Brain microvascular endothelial cell (primary cell): ENCODE results near the gene CUTA.

Experiments
- DNase-seq: peaks from one replicate; pipeline ENCODE4 v3.0.0-alpha.2; 2020
- H3K27ac ChIP-seq: fragments of 250-450 bp; sonication (Bioruptor Pico); 2 replicates; pipeline ENCODE4 v1.5.1; 2020; ENCODE audit warnings: mild to moderate bottlenecking, moderate library complexity
- H3K27me3 ChIP-seq: fragments of 250-450 bp; sonication (Bioruptor Pico); replicated peaks from 2 replicates; pipeline ENCODE4 v1.5.1; 2020; ENCODE audit warnings: mild to moderate bottlenecking
- H3K36me3 ChIP-seq: fragments of 250-450 bp; sonication (Bioruptor Pico); replicated peaks from 2 replicates; pipeline ENCODE4 v1.5.1; 2020; ENCODE audit warnings: mild to moderate bottlenecking
- H3K4me3 ChIP-seq: 2 replicates; pipeline ENCODE4 v1.5.1; 2011; ENCODE audit warnings: low read depth, mild to moderate bottlenecking, control low read depth, low read length, moderate library complexity
- in situ Hi-C: cut with HindIII; loops from 2 replicates; pipeline ENCODE4 v1.10.0; 2017; ENCODE audit warnings: low sequenced_read_pairs, low pct_ligation_motif_present
- TF ChIP-seq, protein P1 (sequence below): IDR thresholded peaks from 2 replicates; pipeline ENCODE4 v1.5.1; 2011; ENCODE audit warnings: low read depth, mild to moderate bottlenecking, moderate library complexity, low read length, control low read depth, inconsistent platforms; ENCODE audit errors: missing control alignments

Gene CUTA

DNA sequence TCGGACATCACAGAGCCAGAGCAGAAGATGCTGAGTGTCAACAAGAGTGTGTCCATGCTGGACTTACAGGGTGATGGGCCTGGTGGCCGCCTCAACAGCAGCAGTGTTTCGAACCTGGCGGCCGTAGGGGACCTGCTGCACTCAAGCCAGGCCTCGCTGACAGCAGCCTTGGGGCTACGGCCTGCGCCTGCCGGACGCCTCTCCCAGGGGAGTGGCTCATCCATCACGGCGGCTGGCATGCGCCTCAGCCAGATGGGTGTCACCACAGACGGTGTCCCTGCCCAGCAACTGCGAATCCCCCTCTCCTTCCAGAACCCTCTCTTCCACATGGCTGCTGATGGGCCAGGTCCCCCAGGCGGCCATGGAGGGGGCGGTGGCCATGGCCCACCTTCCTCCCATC lies 25.1 kb upstream of the CUTA start:
- in situ Hi-C loops, result no loop called here
- no peak overlapping the region for H3K27ac ChIP-seq
- no peak for DNase-seq
- TF ChIP-seq, protein P1, sequence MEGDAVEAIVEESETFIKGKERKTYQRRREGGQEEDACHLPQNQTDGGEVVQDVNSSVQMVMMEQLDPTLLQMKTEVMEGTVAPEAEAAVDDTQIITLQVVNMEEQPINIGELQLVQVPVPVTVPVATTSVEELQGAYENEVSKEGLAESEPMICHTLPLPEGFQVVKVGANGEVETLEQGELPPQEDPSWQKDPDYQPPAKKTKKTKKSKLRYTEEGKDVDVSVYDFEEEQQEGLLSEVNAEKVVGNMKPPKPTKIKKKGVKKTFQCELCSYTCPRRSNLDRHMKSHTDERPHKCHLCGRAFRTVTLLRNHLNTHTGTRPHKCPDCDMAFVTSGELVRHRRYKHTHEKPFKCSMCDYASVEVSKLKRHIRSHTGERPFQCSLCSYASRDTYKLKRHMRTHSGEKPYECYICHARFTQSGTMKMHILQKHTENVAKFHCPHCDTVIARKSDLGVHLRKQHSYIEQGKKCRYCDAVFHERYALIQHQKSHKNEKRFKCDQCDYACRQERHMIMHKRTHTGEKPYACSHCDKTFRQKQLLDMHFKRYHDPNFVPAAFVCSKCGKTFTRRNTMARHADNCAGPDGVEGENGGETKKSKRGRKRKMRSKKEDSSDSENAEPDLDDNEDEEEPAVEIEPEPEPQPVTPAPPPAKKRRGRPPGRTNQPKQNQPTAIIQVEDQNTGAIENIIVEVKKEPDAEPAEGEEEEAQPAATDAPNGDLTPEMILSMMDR, result no peak
- H3K27me3 ChIP-seq, result no peaks in the 10 kb centered on the region
- H3K36me3 ChIP-seq, result peaks cover 27% of the 10 kb centered on the region
- H3K4me3 ChIP-seq, result no peak overlapping the region

DNA sequence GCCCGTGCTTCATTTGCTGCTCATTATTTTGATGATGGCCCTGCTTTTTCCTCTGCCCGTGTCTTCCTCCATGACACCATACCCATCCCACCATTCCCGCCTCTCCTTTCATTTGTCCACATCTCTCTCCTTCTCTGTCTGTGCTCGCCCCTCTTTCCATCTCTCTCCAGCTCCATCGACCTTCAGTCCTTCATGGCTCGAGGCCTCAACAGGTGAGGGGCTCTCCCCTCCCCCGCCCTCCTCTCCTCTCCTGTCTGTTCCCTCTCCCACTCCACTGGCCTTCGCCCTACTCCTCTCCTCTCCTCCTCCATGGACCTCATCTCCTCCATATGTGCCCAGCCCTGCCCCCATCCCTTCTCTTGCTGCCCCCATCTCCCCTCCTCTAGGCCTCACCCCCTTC lies 24.4 kb upstream of the CUTA start:
- in situ Hi-C loops, result no loop called here
- no peaks in the 10 kb centered on the region for H3K27me3 ChIP-seq
- H3K4me3 ChIP-seq, result no peak overlapping the region
- no peak overlapping the region for H3K27ac ChIP-seq
- TF ChIP-seq, protein P1, result no peak
- H3K36me3 ChIP-seq, result peaks cover 31% of the 10 kb centered on the region
- no peak for DNase-seq

DNA sequence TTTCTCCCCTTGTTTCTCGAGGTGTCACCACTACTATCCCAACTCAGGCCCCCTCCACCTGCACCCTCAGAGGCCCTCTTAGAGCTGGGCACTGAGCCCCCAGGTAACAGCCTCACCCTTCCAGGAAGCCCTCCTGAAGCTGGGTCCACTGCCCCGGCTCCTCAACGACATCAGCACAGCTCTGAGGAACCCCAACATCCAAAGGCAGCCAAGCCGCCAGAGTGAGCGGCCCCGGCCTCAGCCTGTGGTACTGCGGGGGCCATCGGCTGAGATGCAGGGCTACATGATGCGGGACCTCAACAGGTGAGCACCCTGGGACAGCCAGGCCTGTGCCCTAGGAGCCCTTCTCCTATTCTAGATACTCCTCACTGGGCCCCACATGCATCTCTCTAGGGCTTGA lies 23.6 kb upstream of the CUTA start:
- Histone ChIP-seq H3K36me3 (peaks cover 38% of the 10 kb centered on the region), H3K4me3 (no peak overlapping the region), H3K27ac (no peak overlapping the region), H3K27me3 (no peaks in the 10 kb centered on the region)
- DNase-seq, result no peak
- in situ Hi-C loops, result no loop called here
- TF ChIP-seq, protein P1, result no peak

DNA sequence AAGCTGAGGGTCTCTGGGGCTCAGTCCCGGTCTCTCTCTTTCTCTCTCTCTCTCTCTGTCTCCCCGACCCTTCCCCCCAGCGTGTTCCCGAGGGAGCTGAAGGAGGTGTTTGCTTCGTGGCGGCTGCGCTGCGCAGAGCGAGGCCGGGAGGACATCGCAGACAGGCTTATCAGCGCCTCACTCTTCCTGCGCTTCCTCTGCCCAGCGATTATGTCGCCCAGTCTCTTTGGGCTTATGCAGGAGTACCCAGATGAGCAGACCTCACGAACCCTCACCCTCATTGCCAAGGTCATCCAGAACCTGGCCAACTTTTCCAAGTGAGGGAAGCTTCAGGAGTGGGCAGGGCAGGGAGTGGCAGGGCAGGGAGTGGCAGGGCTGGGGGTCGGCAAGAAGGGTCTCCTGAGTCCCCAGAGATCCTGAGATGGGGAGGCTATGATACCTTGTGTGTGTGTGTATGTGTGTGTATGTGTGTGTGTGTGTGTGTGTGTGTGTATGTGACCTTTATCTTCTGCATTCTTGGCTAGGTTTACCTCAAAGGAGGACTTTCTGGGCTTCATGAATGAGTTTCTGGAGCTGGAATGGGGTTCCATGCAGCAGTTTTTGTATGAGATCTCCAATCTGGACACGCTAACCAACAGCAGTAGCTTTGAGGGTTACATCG lies 22.9 kb upstream of the CUTA start:
- in situ Hi-C loops, result no loop called here
- TF ChIP-seq, protein P1, result no peak
- no peak overlapping the region for H3K27ac ChIP-seq
- peaks cover 41% of the 10 kb centered on the region for H3K36me3 ChIP-seq
- H3K27me3 ChIP-seq, result no peaks in the 10 kb centered on the region
- no peak for DNase-seq
- no peak overlapping the region for H3K4me3 ChIP-seq

DNA sequence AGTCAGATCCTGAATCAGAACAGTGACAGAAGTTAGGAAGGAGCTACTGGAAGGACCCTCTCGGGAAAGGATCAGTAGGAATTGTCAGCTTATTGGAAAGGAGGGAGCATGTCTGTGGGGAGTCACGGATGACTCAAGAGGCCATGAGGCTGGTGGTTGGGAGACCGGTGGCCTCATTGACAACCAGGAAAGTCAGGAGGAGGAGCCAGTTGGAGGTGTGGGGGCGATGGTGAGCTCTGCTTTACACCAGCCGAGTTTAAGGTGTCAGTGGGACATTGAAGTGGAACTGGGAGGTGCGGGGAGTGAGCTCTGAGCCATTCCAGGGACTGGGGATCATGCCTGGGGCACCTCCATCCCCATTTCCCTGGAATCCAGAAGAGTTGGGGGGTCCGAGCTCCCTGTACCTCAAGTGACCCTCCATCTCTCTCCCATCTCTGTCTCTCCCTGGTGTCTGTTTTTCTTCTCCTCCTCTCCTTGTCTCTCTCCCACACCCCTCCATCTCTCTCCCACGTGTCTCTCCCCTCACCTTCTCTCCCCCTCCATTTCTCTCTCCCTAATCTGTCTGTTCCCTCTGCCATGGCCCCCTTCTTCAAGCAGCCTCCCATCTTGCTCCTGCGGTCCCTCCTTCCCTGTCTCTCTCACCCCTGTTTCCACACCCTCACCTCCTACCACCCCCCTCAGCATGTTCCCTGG lies 22.2 kb upstream of the CUTA start:
- in situ Hi-C loops, result no loop called here
- Histone ChIP-seq H3K4me3 (no peak overlapping the region), H3K36me3 (peaks cover 48% of the 10 kb centered on the region), H3K27ac (no peak overlapping the region), H3K27me3 (no peaks in the 10 kb centered on the region)
- TF ChIP-seq, protein P1, result no peak
- no peak for DNase-seq
